Osteoblast (primary cell): ENCODE results near the gene NADSYN1. TPM values are rescaled to one million over a fixed set of nuclear protein-coding genes. Genes with fewer than 3 reads are reported as not detected.

ENCODE experiments used
- DNase-seq: peaks from one replicate; pipeline ENCODE4 v3.0.0; 2011; ENCODE audit warnings: low spot score, mixed read lengths; ENCODE audit not compliant: insufficient read length; ENCODE audit errors: missing footprints
- H2AFZ ChIP-seq: 2 replicates; pipeline ENCODE4 v1.6.0; 2011; ENCODE audit warnings: mild to moderate bottlenecking, low read length
- H3K27ac ChIP-seq: 2 replicates; pipeline ENCODE4 v1.5.1; 2011; ENCODE audit warnings: mild to moderate bottlenecking, low read depth, low read length, moderate library complexity
- H3K27me3 ChIP-seq: 2 replicates; pipeline ENCODE4 v1.6.0; 2012; ENCODE audit warnings: mild to moderate bottlenecking, control low read depth, inconsistent platforms, low read length, moderate library complexity; ENCODE audit not compliant: insufficient read depth
- H3K36me3 ChIP-seq: 2 replicates; pipeline ENCODE4 v1.5.1; 2011; ENCODE audit warnings: mild to moderate bottlenecking, low read length, control low read depth, moderate library complexity; ENCODE audit not compliant: insufficient read depth
- H3K4me1 ChIP-seq: 2 replicates; pipeline ENCODE4 v1.5.1; 2011; ENCODE audit warnings: mild to moderate bottlenecking, low read length, control low read depth, moderate library complexity; ENCODE audit not compliant: insufficient read depth
- H3K4me2 ChIP-seq: 2 replicates; pipeline ENCODE4 v1.6.0; 2011; ENCODE audit warnings: mild to moderate bottlenecking, low read length; ENCODE audit not compliant: insufficient read depth
- H3K4me3 ChIP-seq: fragments of 200-600 bp; sonication (generic); 3 replicates; pipeline ENCODE4 v1.5.1; 2012; ENCODE audit warnings: mild to moderate bottlenecking, low read length, inconsistent platforms; ENCODE audit not compliant: insufficient read depth
- H3K79me2 ChIP-seq: 2 replicates; pipeline ENCODE4 v1.6.0; 2012; ENCODE audit warnings: mild to moderate bottlenecking, low read length, control low read depth, inconsistent platforms; ENCODE audit not compliant: insufficient read depth
- H3K9me3 ChIP-seq: 2 replicates; pipeline ENCODE4 v1.5.1; 2011; ENCODE audit warnings: low read depth, low read length, control low read depth
- H4K20me1 ChIP-seq: 2 replicates; pipeline ENCODE4 v1.6.0; 2012; ENCODE audit warnings: mild to moderate bottlenecking, low read length, control low read depth; ENCODE audit not compliant: insufficient read depth
- total RNA-seq: library from RNA; depleted of rRNA; stranded (reverse); fragments of >200 nt; gene quantifications from 2 replicates; pipeline ENCODE4 v1.2.3, GENCODE V29; 2012
- TF ChIP-seq, protein P1 (sequence below): IDR thresholded peaks from 2 replicates; pipeline ENCODE4 v1.5.1; 2011; ENCODE audit warnings: mild to moderate bottlenecking, low read depth, low read length, moderate library complexity; ENCODE audit errors: extremely low read depth

The NADSYN1 gene
- total RNA-seq, 1 donor, result 81.1 TPM

DNA sequence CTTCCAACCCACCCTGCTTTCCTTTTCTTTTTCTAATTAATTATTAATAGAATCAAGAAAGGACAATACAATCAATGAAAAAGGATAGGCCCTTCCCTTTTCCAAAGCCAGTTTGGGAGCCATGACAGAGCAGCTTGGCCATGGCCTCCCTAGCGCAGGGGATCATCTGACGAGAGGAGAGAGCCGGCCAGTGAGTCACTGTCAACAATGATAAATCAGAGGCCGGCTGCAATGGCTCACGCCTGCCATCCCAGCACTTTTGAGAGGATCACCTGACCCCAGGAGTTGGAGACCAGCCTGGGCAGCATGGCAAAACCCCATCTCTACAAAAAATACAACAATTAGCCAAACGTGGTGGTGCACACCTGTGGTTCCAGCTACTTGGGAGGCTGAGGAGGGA lies 46.5 kb downstream of the NADSYN1 start:
- TF ChIP-seq, protein P1, sequence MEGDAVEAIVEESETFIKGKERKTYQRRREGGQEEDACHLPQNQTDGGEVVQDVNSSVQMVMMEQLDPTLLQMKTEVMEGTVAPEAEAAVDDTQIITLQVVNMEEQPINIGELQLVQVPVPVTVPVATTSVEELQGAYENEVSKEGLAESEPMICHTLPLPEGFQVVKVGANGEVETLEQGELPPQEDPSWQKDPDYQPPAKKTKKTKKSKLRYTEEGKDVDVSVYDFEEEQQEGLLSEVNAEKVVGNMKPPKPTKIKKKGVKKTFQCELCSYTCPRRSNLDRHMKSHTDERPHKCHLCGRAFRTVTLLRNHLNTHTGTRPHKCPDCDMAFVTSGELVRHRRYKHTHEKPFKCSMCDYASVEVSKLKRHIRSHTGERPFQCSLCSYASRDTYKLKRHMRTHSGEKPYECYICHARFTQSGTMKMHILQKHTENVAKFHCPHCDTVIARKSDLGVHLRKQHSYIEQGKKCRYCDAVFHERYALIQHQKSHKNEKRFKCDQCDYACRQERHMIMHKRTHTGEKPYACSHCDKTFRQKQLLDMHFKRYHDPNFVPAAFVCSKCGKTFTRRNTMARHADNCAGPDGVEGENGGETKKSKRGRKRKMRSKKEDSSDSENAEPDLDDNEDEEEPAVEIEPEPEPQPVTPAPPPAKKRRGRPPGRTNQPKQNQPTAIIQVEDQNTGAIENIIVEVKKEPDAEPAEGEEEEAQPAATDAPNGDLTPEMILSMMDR, result no peak
- no peak for DNase-seq
- Histone ChIP-seq H3K4me2 (no peak overlapping the region), H3K27me3 (no peaks in the 10 kb centered on the region), H4K20me1 (no peaks in the 10 kb centered on the region), H3K36me3 (peaks cover 24% of the 10 kb centered on the region), H3K4me3 (no peak overlapping the region), H3K4me1 (no peaks in the 10 kb centered on the region), H2AFZ (no peak overlapping the region), H3K79me2 (no peaks in the 10 kb centered on the region), H3K9me3 (no peaks in the 10 kb centered on the region), H3K27ac (no peak overlapping the region)

DNA sequence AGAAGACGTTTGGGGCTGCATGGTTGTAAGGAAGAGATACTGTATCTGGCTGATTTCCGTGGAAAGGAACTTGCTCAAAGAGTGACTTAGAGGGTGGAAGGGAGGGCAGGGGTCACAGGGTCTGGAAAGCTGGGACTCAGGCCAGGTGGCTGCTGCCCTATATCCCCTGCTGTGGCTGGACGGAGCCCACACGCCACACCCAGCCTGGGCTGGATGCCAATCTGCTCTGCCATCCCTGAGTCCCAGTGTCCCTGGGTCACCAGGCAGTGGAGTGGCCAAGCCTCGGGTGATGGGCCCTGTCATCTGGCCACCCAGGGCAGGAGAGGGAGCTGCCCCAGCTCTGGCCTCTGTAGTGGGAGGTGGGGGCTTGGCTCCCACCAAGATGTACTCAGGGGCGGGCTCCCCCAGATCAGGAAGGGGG lies 47.6 kb downstream of the NADSYN1 start:
- DNase-seq, result no peak
- H3K27ac ChIP-seq, result no peak overlapping the region

DNA sequence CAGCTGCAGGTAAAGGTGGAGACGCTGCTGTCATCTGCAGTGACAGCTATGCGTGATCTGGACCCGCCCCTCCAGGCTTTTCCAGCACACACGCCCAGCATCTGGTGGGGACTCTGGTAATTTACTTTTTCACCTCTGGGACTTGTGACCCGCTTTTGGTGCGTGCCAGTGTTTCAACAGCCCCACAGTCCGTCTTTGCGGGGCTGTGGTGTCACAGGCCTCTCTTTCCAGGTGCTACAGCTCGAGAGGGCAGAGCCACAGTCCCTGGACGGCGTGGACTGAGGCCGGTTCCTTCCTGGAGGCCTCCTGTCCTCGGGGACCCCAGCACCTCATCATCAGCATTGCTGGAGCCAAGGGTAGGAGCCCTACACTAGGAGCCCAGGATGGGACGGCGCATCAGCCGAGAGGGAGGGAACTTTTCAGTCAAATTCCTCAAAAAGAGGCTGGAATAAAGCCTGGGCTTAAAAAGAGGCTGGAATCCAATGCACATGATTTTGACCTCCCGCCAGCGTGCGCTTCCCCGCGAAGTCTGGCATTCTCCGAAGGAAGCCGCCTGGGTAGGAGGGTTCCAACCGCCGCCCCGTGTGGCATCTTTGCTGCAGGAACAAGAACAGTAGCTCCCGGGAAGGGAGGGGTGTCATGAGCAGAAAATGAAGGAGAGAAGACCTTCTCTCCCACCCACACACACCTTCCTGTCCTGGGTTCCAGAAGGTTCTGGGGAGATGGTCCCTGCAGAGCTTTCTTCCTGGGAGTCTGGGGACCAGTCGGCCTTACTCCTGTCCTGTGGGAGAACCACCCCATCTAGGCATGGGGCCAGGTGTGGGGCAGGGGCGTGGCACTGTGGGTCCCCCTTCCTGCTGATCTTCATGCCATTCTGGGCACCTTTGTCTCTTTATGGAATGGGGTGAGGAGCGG lies 48.3 kb downstream of the NADSYN1 start:
- no peak for DNase-seq
- Histone ChIP-seq H4K20me1 (no peaks in the 10 kb centered on the region), H3K4me3 (no peak overlapping the region), H3K4me2 (no peak overlapping the region), H3K27ac (no peak overlapping the region), H3K4me1 (no peaks in the 10 kb centered on the region), H2AFZ (no peak overlapping the region), H3K79me2 (no peaks in the 10 kb centered on the region), H3K9me3 (no peaks in the 10 kb centered on the region), H3K36me3 (peaks cover 24% of the 10 kb centered on the region), H3K27me3 (no peaks in the 10 kb centered on the region)
- TF ChIP-seq, protein P1, result no peak

More for the DNA sequence above, 47.6 kb downstream of the NADSYN1 start:
- Histone ChIP-seq H3K36me3 (peaks cover 24% of the 10 kb centered on the region), H2AFZ (no peak overlapping the region), H3K4me3 (no peak overlapping the region), H4K20me1 (no peaks in the 10 kb centered on the region), H3K27me3 (no peaks in the 10 kb centered on the region), H3K79me2 (no peaks in the 10 kb centered on the region), H3K4me2 (no peak overlapping the region), H3K4me1 (no peaks in the 10 kb centered on the region), H3K9me3 (no peaks in the 10 kb centered on the region)
- TF ChIP-seq, protein P1, result no peak

DNA sequence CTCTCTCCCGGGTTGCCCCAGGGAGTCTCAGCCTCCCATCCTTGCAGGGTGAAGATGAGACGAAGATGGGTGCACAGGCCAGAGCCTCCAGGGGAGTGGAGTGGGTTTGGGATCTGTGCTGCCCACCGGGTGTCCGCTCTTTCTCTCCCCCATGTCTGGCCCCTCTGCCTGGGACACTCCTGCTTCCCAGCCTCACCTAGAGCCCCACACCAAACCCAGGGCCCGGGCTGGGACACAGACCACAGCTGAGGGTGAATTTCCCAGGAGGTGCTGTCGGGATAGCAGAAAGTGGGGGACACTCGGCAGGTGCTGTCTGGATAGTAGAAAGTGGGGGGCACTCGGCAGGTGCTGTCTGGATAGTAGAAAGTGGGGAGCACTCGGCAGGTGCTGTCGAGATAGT lies 49.0 kb downstream of the NADSYN1 start:
- Histone ChIP-seq H3K27ac (no peak overlapping the region), H3K4me2 (no peak overlapping the region), H3K4me1 (no peaks in the 10 kb centered on the region), H4K20me1 (no peaks in the 10 kb centered on the region), H3K4me3 (no peak overlapping the region), H3K27me3 (no peaks in the 10 kb centered on the region), H3K9me3 (no peaks in the 10 kb centered on the region), H2AFZ (no peak overlapping the region), H3K36me3 (peaks cover 24% of the 10 kb centered on the region), H3K79me2 (no peaks in the 10 kb centered on the region)
- TF ChIP-seq, protein P1, result no peak
- no peak for DNase-seq
